ENCODE results near the gene HMCN1. TPM values are rescaled to one million over a fixed set of nuclear protein-coding genes. Genes with fewer than 3 reads are reported as not detected.

HMCN1 gene
- total RNA-seq, 1 experiment from 2014 or later, result 37.6 TPM

GRCh38 chr1:186027621-186028020 lies 293.4 kb downstream of the HMCN1 start:
- Histone ChIP-seq H3K4me1 (no peaks in the 10 kb centered on the region), H3K9me3 (replicated peaks) (peaks cover 5% of the 10 kb centered on the region), H3K27ac (no peak overlapping the region), H3K27me3 (no peaks in the 10 kb centered on the region), H3K36me3 (no peaks in the 10 kb centered on the region), H3K4me3 (no peak overlapping the region)
- no peak for DNase-seq

GRCh38 chr1:186030453-186030852 lies 296.3 kb downstream of the HMCN1 start:
- Histone ChIP-seq H3K27me3 (no peaks in the 10 kb centered on the region), H3K36me3 (no peaks in the 10 kb centered on the region), H3K9me3 (replicated peaks) (peaks cover 5% of the 10 kb centered on the region), H3K4me3 (no peak overlapping the region), H3K27ac (no peak overlapping the region), H3K4me1 (no peaks in the 10 kb centered on the region)
- no peak for DNase-seq

GRCh38 chr1:186033847-186034271 lies 299.7 kb downstream of the HMCN1 start:
- peaks cover 5% of the 10 kb centered on the region for H3K9me3 ChIP-seq (replicated peaks)
- H3K36me3 ChIP-seq, result no peaks in the 10 kb centered on the region
- peak; percentile 20 to 34 for DNase-seq
- no peak overlapping the region for H3K27ac ChIP-seq
- H3K4me3 ChIP-seq, result no peak overlapping the region
- H3K4me1 ChIP-seq, result no peaks in the 10 kb centered on the region
- H3K27me3 ChIP-seq, result no peaks in the 10 kb centered on the region

GRCh38 chr1:186042230-186042629 lies 308.0 kb downstream of the HMCN1 start:
- H3K4me3 ChIP-seq, result no peak overlapping the region
- H3K9me3 ChIP-seq (replicated peaks), result no peaks in the 10 kb centered on the region
- H3K27me3 ChIP-seq, result no peaks in the 10 kb centered on the region
- H3K4me1 ChIP-seq, result peaks cover 9% of the 10 kb centered on the region; the same call in 1 of the 2 replicates
- H3K27ac ChIP-seq, result no peak overlapping the region
- peaks cover 15% of the 10 kb centered on the region; the same call in 1 of the 2 replicates for H3K36me3 ChIP-seq
- no peak for DNase-seq

GRCh38 chr1:186043296-186043695 lies 309.1 kb downstream of the HMCN1 start:
- no peak overlapping the region for H3K4me3 ChIP-seq
- peaks cover 17% of the 10 kb centered on the region; the same call in 1 of the 2 replicates for H3K36me3 ChIP-seq
- no peaks in the 10 kb centered on the region for H3K9me3 ChIP-seq (replicated peaks)
- H3K27ac ChIP-seq, result peak overlapping the region; percentile 63
- no peaks in the 10 kb centered on the region for H3K27me3 ChIP-seq
- peaks cover 9% of the 10 kb centered on the region; the same call in 1 of the 2 replicates for H3K4me1 ChIP-seq
- DNase-seq, result no peak

GRCh38 chr1:186044079-186044685 lies 310.0 kb downstream of the HMCN1 start:
- no peak for DNase-seq
- H3K27me3 ChIP-seq, result no peaks in the 10 kb centered on the region
- peaks cover 17% of the 10 kb centered on the region; the same call in 1 of the 2 replicates for H3K36me3 ChIP-seq
- peak overlapping the region; percentile 63 for H3K27ac ChIP-seq
- H3K4me3 ChIP-seq, result no peak overlapping the region
- H3K4me1 ChIP-seq, result peaks cover 9% of the 10 kb centered on the region; the same call in 1 of the 2 replicates
- H3K9me3 ChIP-seq (replicated peaks), result no peaks in the 10 kb centered on the region

GRCh38 chr1:186046437-186047211 lies 312.4 kb downstream of the HMCN1 start:
- Histone ChIP-seq H3K4me1 (peaks cover 9% of the 10 kb centered on the region; the same call in 1 of the 2 replicates), H3K27me3 (no peaks in the 10 kb centered on the region), H3K36me3 (peaks cover 6% of the 10 kb centered on the region; the same call in 1 of the 2 replicates), H3K4me3 (no peak overlapping the region), H3K9me3 (replicated peaks) (no peaks in the 10 kb centered on the region), H3K27ac (no peak overlapping the region)
- no peak for DNase-seq

- Histone ChIP-seq H3K36me3 (peaks cover 2% of the 10 kb centered on the region; the same call in 1 of the 2 replicates), H3K27me3 (no peaks in the 10 kb centered on the region), H3K27ac (no peak overlapping the region), H3K4me3 (no peak overlapping the region), H3K9me3 (replicated peaks) (no peaks in the 10 kb centered on the region), H3K4me1 (no peaks in the 10 kb centered on the region)
- DNase-seq, result no peak
Observed at GRCh38 chr1:186050360-186050759, 316.2 kb downstream of the HMCN1 start.

- H3K27ac ChIP-seq, result no peak overlapping the region
- no peaks in the 10 kb centered on the region for H3K9me3 ChIP-seq (replicated peaks)
Observed at GRCh38 chr1:186054003-186054402, 319.8 kb downstream of the HMCN1 start.

GRCh38 chr1:186054932-186055331 lies 320.7 kb downstream of the HMCN1 start:
- H3K27me3 ChIP-seq, result no peaks in the 10 kb centered on the region
- H3K27ac ChIP-seq, result no peak overlapping the region
- H3K4me3 ChIP-seq, result no peak overlapping the region
- H3K9me3 ChIP-seq (replicated peaks), result no peaks in the 10 kb centered on the region
- H3K36me3 ChIP-seq, result 0 out of 2 replicates have a peak, but pooled peaks cover 3% of the 10 kb centered on the region
- H3K4me1 ChIP-seq, result no peaks in the 10 kb centered on the region
- no peak for DNase-seq

More at GRCh38 chr1:186054003-186054402, 319.8 kb downstream of the HMCN1 start:
- DNase-seq, result peak in 1 of 2 experiments; percentile 10
- H3K36me3 ChIP-seq, result peaks cover 3% of the 10 kb centered on the region; the same call in 1 of the 2 replicates
- no peaks in the 10 kb centered on the region for H3K4me1 ChIP-seq
- no peaks in the 10 kb centered on the region for H3K27me3 ChIP-seq
- no peak overlapping the region for H3K4me3 ChIP-seq

GRCh38 chr1:186055846-186056245 lies 321.7 kb downstream of the HMCN1 start:
- Histone ChIP-seq H3K4me1 (no peaks in the 10 kb centered on the region), H3K9me3 (replicated peaks) (no peaks in the 10 kb centered on the region), H3K27ac (no peak overlapping the region), H3K27me3 (no peaks in the 10 kb centered on the region), H3K36me3 (0 out of 2 replicates have a peak, but pooled peaks cover 3% of the 10 kb centered on the region), H3K4me3 (no peak overlapping the region)
- DNase-seq, result no peak

- no peak overlapping the region for H3K27ac ChIP-seq
- no peaks in the 10 kb centered on the region for H3K27me3 ChIP-seq
- no peak for DNase-seq
- H3K4me3 ChIP-seq, result no peak overlapping the region
- H3K4me1 ChIP-seq, result no peaks in the 10 kb centered on the region
- no peaks in the 10 kb centered on the region for H3K9me3 ChIP-seq (replicated peaks)
- H3K36me3 ChIP-seq, result 0 out of 2 replicates have a peak, but pooled peaks cover 3% of the 10 kb centered on the region
Observed at GRCh38 chr1:186057086-186057485, 322.9 kb downstream of the HMCN1 start.

- DNase-seq, result no peak
- Histone ChIP-seq H3K36me3 (0 out of 2 replicates have a peak, but pooled peaks cover 3% of the 10 kb centered on the region), H3K27ac (no peak overlapping the region), H3K4me3 (no peak overlapping the region), H3K9me3 (replicated peaks) (no peaks in the 10 kb centered on the region), H3K4me1 (no peaks in the 10 kb centered on the region), H3K27me3 (no peaks in the 10 kb centered on the region)
Observed at GRCh38 chr1:186059311-186059710, 325.1 kb downstream of the HMCN1 start.

- H3K4me1 ChIP-seq, result no peaks in the 10 kb centered on the region
- 0 out of 2 replicates have a peak, but pooled peaks cover 3% of the 10 kb centered on the region for H3K36me3 ChIP-seq
- DNase-seq, result no peak
- H3K4me3 ChIP-seq, result no peak overlapping the region
- H3K9me3 ChIP-seq (replicated peaks), result no peaks in the 10 kb centered on the region
- H3K27me3 ChIP-seq, result no peaks in the 10 kb centered on the region
- H3K27ac ChIP-seq, result no peak overlapping the region
Observed at GRCh38 chr1:186059752-186060151, 325.6 kb downstream of the HMCN1 start.

- DNase-seq, result no peak
- H3K27me3 ChIP-seq, result no peaks in the 10 kb centered on the region
- H3K9me3 ChIP-seq (replicated peaks), result no peaks in the 10 kb centered on the region
- H3K4me1 ChIP-seq, result no peaks in the 10 kb centered on the region
- no peak overlapping the region for H3K27ac ChIP-seq
- H3K4me3 ChIP-seq, result no peak overlapping the region
- H3K36me3 ChIP-seq, result 0 out of 2 replicates have a peak, but pooled peaks cover 3% of the 10 kb centered on the region
Observed at GRCh38 chr1:186060226-186060625, 326.0 kb downstream of the HMCN1 start.

All from SJCRH30 (cell line).